HG03095 (cell line): ENCODE data around the gene NEK5.
"Not testable (repeated sequence)": the region's sequence is repeated elsewhere in the genome, so short reads cannot be mapped to it uniquely, and the experiment has no call there.

Experiments used
- ATAC-seq: cut with Tn5 transposase; IDR thresholded peaks from one replicate; pipeline ENCODE4 v1.9.1; 2021; ENCODE audit warnings: moderate library complexity; ENCODE audit not compliant: unreplicated experiment

The NEK5 gene

GRCh38 chr13:52128714-52129700 is at the start of gene NEK5:
Gene NEK5 (minus strand): TSS chr13:52129073. CDS start chr13:52127482, 1,591 bp downstream.
- ATAC-seq = peak; percentile 70

GRCh38 chr13:52177276-52177675 is 48.4 kb upstream of the NEK5 start:
- ATAC-seq = no peak

GRCh38 chr13:52173970-52174369 is 45.1 kb upstream of the NEK5 start:
- not testable (repeated sequence) for ATAC-seq

GRCh38 chr13:52173373-52173772 is 44.5 kb upstream of the NEK5 start:
- no peak for ATAC-seq

- not testable (repeated sequence) for ATAC-seq
Observed at GRCh38 chr13:52171686-52172085, 42.8 kb upstream of the NEK5 start.

GRCh38 chr13:52170828-52171391 is 42.0 kb upstream of the NEK5 start:
- not testable (repeated sequence) for ATAC-seq

GRCh38 chr13:52169839-52170238 is 41.0 kb upstream of the NEK5 start:
- no peak for ATAC-seq

- no peak for ATAC-seq
Observed at GRCh38 chr13:52165411-52165810, 36.5 kb upstream of the NEK5 start.

GRCh38 chr13:52164989-52165388 is 36.1 kb upstream of the NEK5 start:
- ATAC-seq = no peak

- not testable (repeated sequence) for ATAC-seq
Observed at GRCh38 chr13:52163878-52164277, 35.0 kb upstream of the NEK5 start.

GRCh38 chr13:52162279-52163101 is 33.6 kb upstream of the NEK5 start:
- no peak for ATAC-seq

- no peak for ATAC-seq
Observed at GRCh38 chr13:52161181-52161646, 32.3 kb upstream of the NEK5 start.

- no peak for ATAC-seq
Observed at GRCh38 chr13:52160506-52160905, 31.6 kb upstream of the NEK5 start.

GRCh38 chr13:52160053-52160452 is 31.2 kb upstream of the NEK5 start:
- ATAC-seq = no peak

- ATAC-seq = peak; percentile 79
Observed at GRCh38 chr13:52159159-52159982, 30.5 kb upstream of the NEK5 start, which contains the start of gene NEK3. Gene NEK3 (minus strand): TSS chr13:52159597. CDS start chr13:52156191, 3,406 bp downstream.

GRCh38 chr13:52158629-52159158 is 29.8 kb upstream of the NEK5 start:
- ATAC-seq = no peak

- no peak for ATAC-seq
Observed at GRCh38 chr13:52156724-52157261, 27.9 kb upstream of the NEK5 start.

GRCh38 chr13:52155177-52155576 is 26.3 kb upstream of the NEK5 start:
- ATAC-seq = no peak

- no peak for ATAC-seq
Observed at GRCh38 chr13:52147225-52147624, 18.4 kb upstream of the NEK5 start.

- ATAC-seq = no peak
Observed at GRCh38 chr13:52141299-52141698, 12.4 kb upstream of the NEK5 start.
